ENCODE data around the gene TMA7.
A peak's percentile ranks its signal among the peaks of the same experiment; 100 is the strongest.

TMA7 gene

DNA sequence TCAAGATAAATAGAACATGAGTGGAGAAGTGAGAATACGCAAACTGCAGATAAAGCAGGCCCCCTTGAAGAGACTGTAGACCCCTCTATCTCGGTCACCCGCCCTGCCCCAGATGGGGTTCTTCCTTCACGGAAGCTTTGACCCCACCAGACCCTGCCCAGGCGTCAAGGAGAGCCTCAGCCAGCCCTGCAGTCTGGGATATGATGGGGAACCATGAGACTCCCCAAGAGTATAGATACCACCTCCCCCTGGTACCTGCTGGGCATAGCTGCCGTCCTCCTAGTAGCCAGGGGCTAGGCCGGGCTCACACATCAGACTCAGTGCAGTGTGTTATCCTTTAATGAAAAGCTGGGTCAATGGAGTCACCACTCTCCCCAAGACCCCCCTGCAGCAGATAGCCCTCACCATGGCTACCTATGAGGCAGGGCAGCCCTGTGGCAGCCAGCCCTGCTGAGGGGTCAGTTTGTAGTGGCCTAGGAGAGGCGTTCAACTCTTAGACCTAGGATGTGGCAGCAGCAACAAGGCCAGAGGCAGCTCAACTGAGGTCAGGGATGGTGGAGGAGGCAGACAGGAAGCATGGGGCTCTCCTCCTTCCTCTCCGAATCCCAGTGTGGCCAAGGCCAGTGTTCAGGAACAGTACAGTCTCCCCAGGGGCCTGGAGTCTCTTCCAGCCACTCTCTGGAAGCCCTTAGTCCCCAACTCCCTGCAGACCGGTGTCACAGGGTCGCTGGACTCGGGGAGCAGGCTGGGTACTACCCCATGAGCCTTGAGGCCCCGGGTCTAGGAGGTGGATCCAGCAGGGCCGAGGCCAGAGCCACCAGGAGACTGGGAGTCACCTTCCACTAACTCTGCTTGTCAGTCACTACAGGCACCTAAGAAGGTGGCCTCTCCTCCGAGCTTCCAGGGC, 36.3 kb upstream of the TMA7 start:
- H3K4me3 ChIP-seq (ENCODE audit: low read depth, low read length) = no peak overlapping the region
- peaks cover 51% of the 10 kb centered on the region for H3K36me3 ChIP-seq
- no peaks in the 10 kb centered on the region for H3K9me3 ChIP-seq (ENCODE audit: severe bottlenecking)
- peak; percentile 5 for DNase-seq
- no peaks in the 10 kb centered on the region for H3K27me3 ChIP-seq (ENCODE audit: insufficient read depth, low read depth, severe bottlenecking)
- H3K27ac ChIP-seq = no peak overlapping the region
- TF ChIP-seq, protein P1, sequence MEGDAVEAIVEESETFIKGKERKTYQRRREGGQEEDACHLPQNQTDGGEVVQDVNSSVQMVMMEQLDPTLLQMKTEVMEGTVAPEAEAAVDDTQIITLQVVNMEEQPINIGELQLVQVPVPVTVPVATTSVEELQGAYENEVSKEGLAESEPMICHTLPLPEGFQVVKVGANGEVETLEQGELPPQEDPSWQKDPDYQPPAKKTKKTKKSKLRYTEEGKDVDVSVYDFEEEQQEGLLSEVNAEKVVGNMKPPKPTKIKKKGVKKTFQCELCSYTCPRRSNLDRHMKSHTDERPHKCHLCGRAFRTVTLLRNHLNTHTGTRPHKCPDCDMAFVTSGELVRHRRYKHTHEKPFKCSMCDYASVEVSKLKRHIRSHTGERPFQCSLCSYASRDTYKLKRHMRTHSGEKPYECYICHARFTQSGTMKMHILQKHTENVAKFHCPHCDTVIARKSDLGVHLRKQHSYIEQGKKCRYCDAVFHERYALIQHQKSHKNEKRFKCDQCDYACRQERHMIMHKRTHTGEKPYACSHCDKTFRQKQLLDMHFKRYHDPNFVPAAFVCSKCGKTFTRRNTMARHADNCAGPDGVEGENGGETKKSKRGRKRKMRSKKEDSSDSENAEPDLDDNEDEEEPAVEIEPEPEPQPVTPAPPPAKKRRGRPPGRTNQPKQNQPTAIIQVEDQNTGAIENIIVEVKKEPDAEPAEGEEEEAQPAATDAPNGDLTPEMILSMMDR (IDR thresholded peaks at IDR 0.05; ENCODE audit: low read depth, low read length) = no peak

DNA sequence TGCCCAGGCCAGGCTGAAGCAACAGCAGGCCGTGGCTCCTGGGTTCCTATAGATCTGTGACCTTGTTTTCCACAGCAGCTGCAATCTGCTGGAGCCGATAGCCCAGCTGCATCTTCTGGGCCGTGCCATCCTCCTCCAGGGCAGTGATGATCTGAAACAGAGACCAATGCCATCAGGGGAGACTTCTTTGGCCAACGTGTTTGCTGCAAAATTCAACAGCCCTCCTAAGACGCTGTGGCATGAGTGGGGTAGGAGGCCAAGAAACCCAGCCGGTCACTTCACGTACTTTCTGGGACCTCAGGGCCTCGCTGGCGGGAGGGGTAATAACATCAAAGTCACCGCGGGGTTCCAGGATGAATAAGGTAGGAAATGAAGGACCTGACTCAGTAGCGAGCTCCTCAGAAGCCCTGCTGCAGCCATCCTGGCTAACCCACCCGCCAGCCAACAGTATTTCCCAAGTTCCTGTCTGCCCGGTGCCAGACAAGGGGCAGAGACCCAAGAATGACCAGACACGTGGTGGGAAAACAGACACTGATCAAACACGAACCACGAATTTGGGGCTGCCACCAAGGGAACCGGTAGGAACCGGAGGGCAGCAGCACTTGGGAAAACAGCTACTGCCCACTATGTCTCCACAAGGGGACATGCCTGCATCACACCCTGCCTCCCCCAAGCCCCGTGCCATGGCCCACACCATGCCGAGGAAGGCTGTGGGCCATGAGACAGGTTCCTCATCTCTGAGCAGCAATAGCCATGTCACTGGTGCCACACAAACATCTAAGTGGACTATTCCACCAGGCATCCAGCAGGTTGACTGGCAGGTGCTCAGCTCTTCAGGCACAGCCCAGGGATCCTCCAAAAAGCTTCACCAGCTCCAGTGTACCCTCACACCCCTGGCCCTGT, 35.4 kb upstream of the TMA7 start:
- H3K36me3 ChIP-seq = peaks cover 60% of the 10 kb centered on the region
- H3K9me3 ChIP-seq (ENCODE audit: severe bottlenecking) = no peaks in the 10 kb centered on the region
- no peak overlapping the region for H3K27ac ChIP-seq
- TF ChIP-seq, protein P1 (IDR thresholded peaks at IDR 0.05; ENCODE audit: low read depth, low read length) = no peak
- H3K4me3 ChIP-seq (ENCODE audit: low read depth, low read length) = no peak overlapping the region
- DNase-seq = peak; percentile 5
- H3K27me3 ChIP-seq (ENCODE audit: insufficient read depth, low read depth, severe bottlenecking) = no peaks in the 10 kb centered on the region

DNA sequence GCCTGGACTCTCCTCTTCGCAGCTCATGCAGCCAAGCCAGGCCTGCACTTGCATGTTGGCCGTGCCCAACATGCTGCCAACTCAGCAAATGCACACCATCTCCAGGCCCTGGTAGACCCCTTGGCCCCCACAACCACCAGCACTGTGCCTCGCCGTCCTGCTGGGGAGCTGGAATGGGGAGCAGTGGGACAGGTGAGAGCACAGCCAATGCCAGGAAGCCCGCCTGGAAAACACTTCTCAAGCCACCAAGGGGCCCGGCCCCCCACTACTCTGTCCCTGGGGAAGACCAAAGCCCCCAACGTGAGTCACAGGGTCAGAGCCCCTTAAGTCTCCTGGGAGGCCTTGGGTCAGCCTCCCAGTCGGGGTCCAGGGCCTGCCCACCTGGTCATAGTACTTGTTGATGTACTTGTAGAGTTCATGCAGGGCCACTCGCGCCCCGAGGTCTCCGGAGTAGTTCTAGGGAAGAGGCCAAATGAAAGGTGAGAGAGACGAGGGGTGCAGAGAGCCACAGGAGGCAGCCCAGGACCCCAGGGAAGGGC, 34.6 kb upstream of the TMA7 start:
- Histone ChIP-seq H3K27me3 (ENCODE audit: insufficient read depth, low read depth, severe bottlenecking) (no peaks in the 10 kb centered on the region), H3K27ac (no peak overlapping the region), H3K4me3 (ENCODE audit: low read depth, low read length) (no peak overlapping the region), H3K9me3 (ENCODE audit: severe bottlenecking) (no peaks in the 10 kb centered on the region), H3K36me3 (peaks cover 68% of the 10 kb centered on the region)
- DNase-seq = peak; percentile 3
- TF ChIP-seq, protein P1 (IDR thresholded peaks at IDR 0.05; ENCODE audit: low read depth, low read length) = no peak

DNA sequence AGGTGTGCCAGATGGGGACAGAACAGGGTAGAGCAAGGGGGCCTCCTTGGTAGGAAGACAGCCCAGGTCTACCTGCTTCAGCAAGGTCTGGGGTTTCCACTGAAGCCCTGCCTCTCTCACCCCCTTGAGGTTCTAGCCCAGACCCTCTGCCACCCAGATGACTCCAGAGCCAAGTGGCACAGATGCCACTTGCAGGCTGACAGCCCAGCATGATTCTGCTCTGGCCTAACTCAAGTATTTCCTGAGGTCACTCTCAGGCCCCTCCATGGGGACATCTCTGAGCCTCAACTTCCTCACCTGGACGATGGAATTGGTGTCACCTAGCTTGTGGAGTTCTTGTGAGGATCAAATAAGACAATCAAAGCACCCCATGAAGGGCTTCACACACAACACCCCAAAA, 34.1 kb upstream of the TMA7 start:
- Histone ChIP-seq H3K9me3 (ENCODE audit: severe bottlenecking) (no peaks in the 10 kb centered on the region), H3K36me3 (peaks cover 73% of the 10 kb centered on the region), H3K4me3 (ENCODE audit: low read depth, low read length) (no peak overlapping the region), H3K27me3 (ENCODE audit: insufficient read depth, low read depth, severe bottlenecking) (no peaks in the 10 kb centered on the region), H3K27ac (no peak overlapping the region)
- TF ChIP-seq, protein P1 (IDR thresholded peaks at IDR 0.05; ENCODE audit: low read depth, low read length) = no peak
- peak; percentile 3 for DNase-seq

DNA sequence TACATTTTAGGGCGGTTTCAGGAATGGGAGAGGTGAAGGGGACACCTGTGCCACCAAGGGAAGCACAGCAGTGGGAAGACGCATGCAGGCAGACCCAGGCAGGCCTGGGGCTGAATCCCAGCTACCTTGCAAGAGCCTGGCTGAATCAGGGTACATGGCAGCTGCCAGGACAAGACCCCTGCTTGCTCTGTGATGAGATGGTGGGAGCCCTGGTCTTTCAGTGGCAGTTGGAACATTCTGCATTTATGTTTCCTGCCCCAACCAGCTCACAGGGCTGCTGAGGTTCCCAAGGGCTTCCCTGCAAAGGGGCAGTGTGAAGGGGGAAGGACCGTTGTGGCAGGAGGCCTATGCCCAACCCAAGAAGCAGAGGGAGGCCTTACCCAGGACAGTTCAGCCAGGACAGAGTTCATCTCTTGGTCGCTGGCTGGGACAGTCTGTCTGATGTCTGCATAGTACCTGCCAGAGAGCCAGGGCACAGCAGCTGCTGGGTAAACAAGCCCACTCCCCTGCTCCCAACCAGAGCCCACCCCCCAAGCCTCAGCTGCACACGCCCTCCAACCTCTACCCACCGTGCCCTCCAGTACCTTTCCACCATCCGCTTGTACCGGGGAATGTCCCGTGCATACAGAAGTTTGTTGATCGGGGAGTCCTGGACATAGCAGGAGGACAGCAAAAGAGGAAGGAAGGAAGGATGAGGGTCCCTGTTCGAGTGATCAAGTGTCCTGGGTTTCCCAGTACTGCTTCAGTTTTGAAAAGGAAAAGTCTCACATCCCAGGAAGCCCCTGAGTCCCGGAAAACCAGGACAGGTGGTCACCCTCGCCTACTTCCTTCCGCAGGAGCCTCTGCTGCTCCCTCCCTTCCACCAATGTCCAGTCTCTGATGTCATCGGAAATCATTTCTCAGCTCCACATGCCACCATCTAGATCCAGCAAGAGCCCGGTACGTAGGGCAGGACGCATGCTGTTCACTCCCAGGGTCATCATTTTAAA, 33.3 kb upstream of the TMA7 start:
- no peaks in the 10 kb centered on the region for H3K27me3 ChIP-seq (ENCODE audit: insufficient read depth, low read depth, severe bottlenecking)
- H3K9me3 ChIP-seq (ENCODE audit: severe bottlenecking) = no peaks in the 10 kb centered on the region
- peak; percentile 4 for DNase-seq
- H3K27ac ChIP-seq = no peak overlapping the region
- TF ChIP-seq, protein P1 (IDR thresholded peaks at IDR 0.05; ENCODE audit: low read depth, low read length) = no peak
- no peak overlapping the region for H3K4me3 ChIP-seq (ENCODE audit: low read depth, low read length)
- peaks cover 81% of the 10 kb centered on the region for H3K36me3 ChIP-seq

All from WERI-Rb-1 (cell line).